IPS DF 19.7 (cell line): ENCODE results near the gene AQR.
"Not testable (repeated sequence)": the region's sequence is repeated elsewhere in the genome, so short reads cannot be mapped to it uniquely, and the experiment has no call there.

ENCODE experiments used
- DNase-seq: peaks from one replicate; pipeline ENCODE4 v3.0.0-alpha.2; 2013; ENCODE audit warnings: low read depth, low spot score

The AQR gene

GRCh38 chr15:34969340-34970097 is at the start of gene AQR:
Gene AQR (minus strand): TSS chr15:34969742. CDS start chr15:34969613, 129 bp downstream.
- DNase-seq: peak; percentile 98

GRCh38 chr15:35014241-35014640 is 44.7 kb upstream of the AQR start:
- DNase-seq: no peak

GRCh38 chr15:35013370-35013769 is 43.8 kb upstream of the AQR start:
- no peak for DNase-seq

DNA sequence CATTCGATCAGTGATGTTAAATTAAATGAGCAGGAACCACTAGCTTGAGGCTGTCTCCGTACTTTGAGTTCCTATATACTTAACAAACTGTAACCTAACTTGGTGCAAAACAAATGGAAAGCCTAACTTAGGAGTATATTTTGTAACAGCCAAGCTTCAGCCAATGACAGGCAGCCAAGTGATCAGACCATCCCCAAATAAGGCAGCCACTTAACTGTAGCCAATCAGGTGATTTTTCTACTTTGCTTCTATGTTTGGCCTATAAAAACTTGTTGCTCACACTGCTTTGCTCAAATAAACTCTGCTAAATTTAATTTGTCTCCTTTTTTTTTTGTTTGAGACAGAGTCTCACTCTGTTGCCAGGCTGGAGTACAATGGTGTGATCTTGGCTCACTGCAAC is 37.9 kb upstream of the AQR start:
- DNase-seq: no peak

DNA sequence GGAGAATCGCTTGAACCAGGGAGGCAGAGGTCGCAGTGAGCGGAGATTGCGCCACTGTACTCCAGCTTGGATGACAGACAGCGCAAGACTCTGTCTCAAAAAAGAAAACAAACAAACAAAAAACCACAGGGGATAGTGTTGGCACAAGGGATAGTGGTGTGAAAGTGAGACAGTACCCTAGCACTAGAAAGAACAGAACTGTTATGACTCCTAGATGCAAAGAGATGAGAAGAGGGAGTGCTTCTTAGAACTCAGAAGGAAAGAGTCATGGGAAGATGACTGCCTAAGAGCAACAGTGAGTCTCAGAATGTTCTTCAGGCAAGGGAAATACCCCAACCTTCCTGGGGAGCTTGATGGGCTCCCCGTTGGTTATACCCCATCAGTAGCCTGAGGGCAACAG is 36.4 kb upstream of the AQR start:
- DNase-seq: no peak

GRCh38 chr15:35003928-35004327 is 34.4 kb upstream of the AQR start:
- DNase-seq: no peak

GRCh38 chr15:35000511-35000910 is 31.0 kb upstream of the AQR start:
- no peak for DNase-seq

GRCh38 chr15:34999906-35000305 is 30.4 kb upstream of the AQR start:
- no peak for DNase-seq

GRCh38 chr15:34994925-34995324 is 25.4 kb upstream of the AQR start:
- DNase-seq: no peak

DNA sequence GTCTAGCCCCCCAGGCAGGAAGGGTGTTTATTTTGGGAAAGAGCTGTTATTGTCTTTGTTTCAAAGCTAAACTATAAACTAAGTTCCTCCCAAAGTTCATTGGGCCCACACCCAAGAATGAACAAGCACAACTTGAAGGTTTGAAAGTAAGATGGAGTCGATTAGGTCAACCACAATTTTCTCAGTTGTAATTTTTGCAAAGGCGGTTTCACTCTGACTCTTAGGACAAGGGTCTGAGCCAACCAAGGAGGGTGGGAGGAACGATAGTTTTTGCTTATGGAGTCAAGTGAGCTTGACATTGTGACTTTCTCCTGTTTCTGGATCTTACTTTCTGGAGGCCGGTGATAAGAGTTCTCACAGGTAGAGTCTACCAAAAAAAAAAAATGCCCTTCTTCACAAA is 24.3 kb upstream of the AQR start:
- DNase-seq: no peak

GRCh38 chr15:34993412-34993811 is 23.9 kb upstream of the AQR start:
- DNase-seq: no peak

- no peak for DNase-seq
Observed at GRCh38 chr15:34988027-34988902, 18.7 kb upstream of the AQR start, which contains the start of gene ZNF770. Gene ZNF770 (minus strand): TSS chr15:34988287. CDS start chr15:34983434, 4,853 bp downstream.

DNA sequence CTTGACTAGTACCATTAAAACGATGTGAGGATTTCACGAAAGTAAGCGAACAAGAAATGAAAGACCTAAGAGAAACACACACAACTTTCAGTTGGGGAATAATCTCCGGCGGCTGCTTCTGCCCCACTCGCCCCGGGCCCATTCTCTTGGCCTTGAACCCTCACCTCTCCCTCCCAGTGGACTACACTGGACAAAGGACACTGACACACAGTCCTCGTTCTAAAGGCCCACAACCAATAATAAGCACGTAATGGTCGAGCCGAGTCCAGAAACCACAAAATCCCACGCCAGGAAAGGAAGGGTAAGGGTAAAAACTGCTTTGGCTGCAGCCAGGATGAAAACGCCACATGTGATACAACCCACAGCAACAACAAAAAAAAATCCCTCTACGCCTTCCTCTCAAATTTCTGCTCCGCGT is 18.1 kb upstream of the AQR start:
- DNase-seq: no peak

- no peak for DNase-seq
Observed at GRCh38 chr15:34986771-34987480, 17.4 kb upstream of the AQR start.

- DNase-seq: no peak
Observed at GRCh38 chr15:34986326-34986725, 16.8 kb upstream of the AQR start.

DNA sequence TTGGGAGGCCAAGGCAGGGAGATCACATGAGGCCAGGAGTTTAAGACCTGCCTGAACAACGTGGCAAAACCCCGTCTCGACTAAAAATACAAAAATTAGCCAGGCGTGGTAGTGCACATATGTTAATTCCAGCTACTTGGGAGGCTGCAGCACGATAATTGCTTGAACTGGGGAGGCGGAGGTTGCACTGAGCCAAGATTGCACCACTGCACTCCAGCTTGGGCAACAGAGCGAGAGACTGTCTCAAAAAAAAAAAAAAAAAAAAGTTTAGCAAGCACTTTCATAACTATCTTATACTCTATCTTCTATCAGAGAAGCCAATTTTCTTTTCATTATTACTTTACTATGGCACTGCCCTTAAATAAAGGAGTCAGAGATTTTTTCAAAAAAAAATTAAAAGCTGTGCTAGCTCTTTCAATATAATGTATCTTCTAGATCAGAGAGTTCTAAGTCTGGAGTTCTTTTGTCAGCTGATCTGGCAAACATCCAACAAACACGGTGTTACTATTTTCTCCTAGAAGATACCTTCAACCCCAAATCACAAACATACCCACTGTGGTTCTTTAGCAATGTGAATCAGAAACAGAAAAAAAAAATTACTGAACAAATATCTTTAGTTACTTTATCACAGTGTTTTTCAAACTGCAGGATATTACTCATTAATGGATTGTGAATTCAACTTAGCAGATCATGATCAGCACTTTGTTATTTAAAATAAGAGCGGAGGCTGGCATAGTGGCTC is 15.5 kb upstream of the AQR start:
- DNase-seq: no peak

DNA sequence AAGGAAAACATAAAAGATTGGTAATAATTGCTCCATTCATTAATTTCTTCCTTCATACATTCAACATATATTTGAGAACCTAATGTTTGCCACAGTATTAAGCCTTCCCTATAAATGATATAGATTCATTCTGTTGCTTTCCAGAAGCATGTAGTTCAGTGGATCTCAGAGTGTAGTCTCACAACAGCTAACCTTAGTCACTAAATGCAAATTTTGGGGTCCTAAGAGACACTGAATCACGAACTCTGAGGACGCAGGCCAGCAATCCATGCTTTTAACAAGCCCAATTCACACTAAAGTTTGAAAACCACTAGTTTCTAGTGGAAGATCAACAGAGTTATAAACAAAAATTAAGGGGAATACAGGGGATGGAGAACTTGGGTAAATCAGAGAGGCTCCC is 7.2 kb upstream of the AQR start:
- DNase-seq: no peak

DNA sequence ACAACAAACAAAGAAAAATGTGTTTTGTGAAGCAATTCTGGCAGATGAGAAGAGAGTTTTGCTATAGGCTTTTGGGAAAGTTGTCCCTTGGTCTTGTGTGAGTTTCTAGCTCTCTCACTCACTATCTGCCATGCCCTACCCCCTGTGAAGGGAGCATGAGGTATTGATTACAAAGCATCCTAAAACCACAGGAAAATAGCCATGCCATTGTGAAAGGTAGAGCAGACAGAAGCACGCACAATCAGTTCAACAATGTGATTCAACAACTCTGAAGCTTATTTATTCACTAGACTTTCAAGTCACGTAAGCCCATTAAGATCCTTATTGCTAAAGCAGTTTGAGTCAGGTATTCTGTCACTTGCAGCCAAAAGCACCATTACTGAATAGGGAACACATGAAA is 6.5 kb upstream of the AQR start:
- no peak for DNase-seq

GRCh38 chr15:34973512-34973911 is 4.0 kb upstream of the AQR start:
- no peak for DNase-seq

- not testable (repeated sequence) for DNase-seq
Observed at GRCh38 chr15:34970098-34970643, 629 bp upstream of the AQR start.

DNA sequence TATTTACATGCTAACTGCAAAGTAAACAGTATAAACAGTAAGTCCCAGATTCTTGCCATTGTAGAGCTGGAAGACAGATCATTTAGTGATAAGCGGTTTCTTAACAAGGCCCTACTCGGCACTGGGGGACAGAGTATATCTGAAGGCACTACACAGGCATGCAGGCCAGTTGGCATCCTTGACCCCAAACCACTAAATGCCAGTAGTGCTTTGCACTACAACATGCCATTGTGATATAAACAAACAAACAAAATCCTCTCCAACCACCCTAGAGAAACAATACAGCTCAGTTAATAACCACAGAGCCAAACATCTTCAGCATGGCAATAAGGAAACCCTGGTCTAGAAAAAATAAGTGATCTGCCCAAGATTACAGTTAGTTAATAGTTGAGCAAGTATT is 5.3 kb downstream of the AQR start:
- DNase-seq: no peak
